GM12892 (cell line): ENCODE data around the gene NEURL1.

Experiments
- POLR2A ChIP-seq: IDR thresholded peaks from 2 replicates; pipeline ENCODE4 v1.6.1; 2011; ENCODE audit warnings: low read depth, low read length, control low read depth
- POLR2AphosphoS5 ChIP-seq: IDR thresholded peaks from 2 replicates; pipeline ENCODE4 v1.6.1; 2011; ENCODE audit warnings: low read depth, low read length, control low read depth
- TAF1 ChIP-seq: IDR thresholded peaks from 2 replicates; pipeline ENCODE4 v1.6.1; 2011; ENCODE audit warnings: low read depth, mild to moderate bottlenecking, control low read depth, low read length, borderline replicate concordance

GRCh38 chr10:103602852-103603155, 109.3 kb downstream of the NEURL1 start:
- TF ChIP-seq TAF1 (no peak), POLR2A (no peak), POLR2AphosphoS5 (no peak)
